Keratinocyte (primary cell): ENCODE results near the gene ITPR2. TPM values are rescaled to one million over a fixed set of nuclear protein-coding genes. Genes with fewer than 3 reads are reported as not detected.

ENCODE experiments used
- DNase-seq: peaks from one replicate; pipeline ENCODE4 v3.0.0-alpha.2; 2011; ENCODE audit warnings: low read depth, missing footprints, low spot score
- FAIRE-seq: peaks from 2 replicates; lab custom pipeline; 2011; peaks lifted over from hg19 to GRCh38; lab: Jason Lieb, UNC
- H2AFZ ChIP-seq: 2 replicates; pipeline ENCODE4 v1.6.0; 2012; ENCODE audit warnings: low read length, control low read depth, inconsistent platforms; ENCODE audit not compliant: control insufficient read depth
- H3K27ac ChIP-seq: 2 replicates; pipeline ENCODE4 v1.5.1; 2011; ENCODE audit warnings: low read length; ENCODE audit not compliant: control insufficient read depth, insufficient read depth
- H3K27me3 ChIP-seq: 3 replicates; pipeline ENCODE4 v1.6.0; 2011; ENCODE audit warnings: low read length; ENCODE audit not compliant: control insufficient read depth, insufficient read depth; ENCODE audit errors: extremely low read depth
- H3K36me3 ChIP-seq, 2 experiments: 2 replicates in 1 of 2; 3 replicates in 1 of 2; pipeline ENCODE4 v1.5.1; 2011; ENCODE audit warnings: low read length in 2 of 2, mild to moderate bottlenecking in 1 of 2; ENCODE audit not compliant: control insufficient read depth in 2 of 2, insufficient read depth in 2 of 2; ENCODE audit errors: extremely low read depth in 1 of 2
- H3K4me1 ChIP-seq: 3 replicates; pipeline ENCODE4 v1.5.1; 2011; ENCODE audit warnings: low read length; ENCODE audit not compliant: control insufficient read depth, insufficient read depth; ENCODE audit errors: extremely low read depth
- H3K4me2 ChIP-seq: 3 replicates; pipeline ENCODE4 v1.6.0; 2011; ENCODE audit warnings: low read depth, low read length; ENCODE audit not compliant: control insufficient read depth, insufficient read depth; ENCODE audit errors: extremely low read depth
- H3K4me3 ChIP-seq, 3 experiments: fragments of 200-600 bp in 1 of 3; sonication (generic) in 1 of 3; 2 replicates in 2 of 3; 3 replicates in 1 of 3; pipeline ENCODE4 v1.5.1; 2011 to 2016; ENCODE audit warnings: low read length in 3 of 3, mild to moderate bottlenecking in 3 of 3, control low read depth in 2 of 3, inconsistent platforms in 1 of 3, low read depth in 1 of 3, mixed read lengths in 1 of 3, mixed run types in 1 of 3, moderate library complexity in 1 of 3; ENCODE audit not compliant: control insufficient read depth in 2 of 3, insufficient read depth in 2 of 3; ENCODE audit errors: extremely low read depth in 1 of 3
- H3K79me2 ChIP-seq: 2 replicates; pipeline ENCODE4 v1.6.0; 2012; ENCODE audit warnings: low read length; ENCODE audit not compliant: control insufficient read depth, insufficient read depth
- H3K9ac ChIP-seq: 3 replicates; pipeline ENCODE4 v1.6.0; 2011; ENCODE audit warnings: low read length; ENCODE audit not compliant: control insufficient read depth, insufficient read depth; ENCODE audit errors: extremely low read depth
- H3K9me1 ChIP-seq: 3 replicates; pipeline ENCODE4 v1.6.0; 2011; ENCODE audit warnings: low read length; ENCODE audit not compliant: control insufficient read depth, insufficient read depth; ENCODE audit errors: extremely low read depth
- H3K9me3 ChIP-seq: 2 replicates; pipeline ENCODE4 v1.5.1; 2012; ENCODE audit warnings: low read depth, low read length; ENCODE audit not compliant: control insufficient read depth
- H4K20me1 ChIP-seq: 3 replicates; pipeline ENCODE4 v1.6.0; 2011; ENCODE audit warnings: low read length; ENCODE audit not compliant: control insufficient read depth, insufficient read depth; ENCODE audit errors: extremely low read depth
- CTCF ChIP-seq, 3 experiments: IDR thresholded peaks in 1 of 3; conservative IDR thresholded peaks in 1 of 3; optimal IDR thresholded peaks in 1 of 3; 2 replicates in 2 of 3; 3 replicates in 1 of 3; pipeline versions ENCODE3 to v1.5.1; 2011; ENCODE audit warnings: low read length in 3 of 3, mild to moderate bottlenecking in 3 of 3, moderate library complexity in 2 of 3, control low read depth in 1 of 3, inconsistent platforms in 1 of 3; ENCODE audit not compliant: insufficient read depth in 2 of 3; ENCODE audit errors: extremely low read depth in 1 of 3
- EZH2 ChIP-seq: IDR thresholded peaks from one replicate; pipeline ENCODE4 v1.6.1; 2012; ENCODE audit warnings: inconsistent platforms, mild to moderate bottlenecking, low read length, moderate library complexity
- dilution Hi-C: fragments of 300-500 bp; cut with MboI; formaldehyde crosslinking; loops from one replicate; pipeline ENCODE4 v1.7.0; 2020; ENCODE audit warnings: low sequenced_read_pairs; ENCODE audit not compliant: extremely low pct_ligation_motif_present
- polyA minus RNA-seq, 3 experiments: library from RNA; depleted of rRNA, polyadenylated mRNA; stranded (reverse); fragments of >200 nt; gene quantifications; 1 replicate in 1 of 3; 2 replicates in 1 of 3; 3 replicates in 1 of 3; pipeline ENCODE4 v1.2.3, GENCODE V29; 2011
- polyA plus RNA-seq, 5 experiments: library from polyadenylated mRNA; depleted of rRNA in 3 of 5; stranded (reverse) in 3 of 5; stranded (forward) in 1 of 5; unstranded in 1 of 5; fragments of >200 nt; gene quantifications; 1 replicate in 1 of 5; 2 replicates in 3 of 5; 3 replicates in 1 of 5; pipeline versions ENCODE4 v1.2.1 to v1.2.3, GENCODE V29; 2011 to 2012; ENCODE audit warnings: missing spikeins in 2 of 5, low read depth in 1 of 5, low replicate concordance in 1 of 5

The ITPR2 gene
- polyA plus RNA-seq = 6.3 to 7.6 TPM (median 7.3 TPM) in 3 replicates
- polyA plus RNA-seq (2011; ENCODE audit: low read depth) = 17.7 TPM
- polyA plus RNA-seq (2011; cell fraction: cytosol; rRNA removed) = 2.1 and 3.5 TPM in 2 replicates
- 12.7 and 15.0 TPM in 2 replicates for polyA plus RNA-seq (2011; cell fraction: nucleus; rRNA removed)
- 2.8 and 7.5 TPM in 2 replicates for polyA plus RNA-seq (2012; ENCODE audit: low replicate concordance)
- 8.8 to 48.7 TPM (median 25.2 TPM) in 3 replicates for polyA minus RNA-seq
- 6.1 TPM for polyA minus RNA-seq (2011; cell fraction: cytosol; rRNA and poly(A)+ RNA removed)
- 43.1 and 89.3 TPM in 2 replicates for polyA minus RNA-seq (2011; cell fraction: nucleus; rRNA and poly(A)+ RNA removed)

- no peak for TF ChIP-seq EZH2
- TF ChIP-seq CTCF (optimal IDR thresholded peaks at IDR 0.05 in 1 of 3, IDR thresholded peaks at IDR 0.05 in 1 of 3, conservative IDR thresholded peaks at IDR 0.05 in 1 of 3; ENCODE audit: extremely low read depth in 1 of 3, insufficient read depth in 2 of 3, low read length in 3 of 3) = peak in 1 of 3 experiments; percentile 55
- H4K20me1 ChIP-seq = no peaks in the 10 kb centered on the region
- peak within 1 kb of the TSS; percentile 98 for H2AFZ ChIP-seq
- dilution Hi-C loops = no loop called here
- peaks cover 22% of the 10 kb centered on the region for H3K4me1 ChIP-seq
- peak within 1 kb of the TSS; percentile 94 for H3K9ac ChIP-seq
- no peak for FAIRE-seq
- no peaks in the 10 kb centered on the region for H3K36me3 ChIP-seq
- peaks cover 27% of the 10 kb centered on the region for H3K79me2 ChIP-seq
- peak within 1 kb of the TSS; percentile 94 for H3K27ac ChIP-seq
- H3K9me1 ChIP-seq = no peaks in the 10 kb centered on the region
- peak within 1 kb of the TSS; percentile 85 to 95 (median 90) for H3K4me3 ChIP-seq
- no peak for DNase-seq
- H3K4me2 ChIP-seq = peak within 1 kb of the TSS; percentile 99
- no peaks in the 10 kb centered on the region for H3K27me3 ChIP-seq
- H3K9me3 ChIP-seq = no peaks in the 10 kb centered on the region
These were observed at the start of gene ITPR2 for GRCh38 chr12:26832822-26833742. ITPR2 (minus strand) TSS chr12:26833194; CDS start chr12:26832781, 413 bp downstream.

- no peaks in the 10 kb centered on the region for H3K27me3 ChIP-seq
- TF ChIP-seq EZH2 (no peak), CTCF (optimal IDR thresholded peaks at IDR 0.05 in 1 of 3, IDR thresholded peaks at IDR 0.05 in 1 of 3, conservative IDR thresholded peaks at IDR 0.05 in 1 of 3; ENCODE audit: extremely low read depth in 1 of 3, insufficient read depth in 2 of 3, low read length in 3 of 3) (no peak)
- FAIRE-seq = no peak
- no peaks in the 10 kb centered on the region for H3K36me3 ChIP-seq
- dilution Hi-C loops = no loop called here
- peaks cover 2% of the 10 kb centered on the region for H3K9me1 ChIP-seq
- H3K4me3 ChIP-seq = no peak overlapping the region
- no peak overlapping the region for H3K27ac ChIP-seq
- H4K20me1 ChIP-seq = no peaks in the 10 kb centered on the region
- no peaks in the 10 kb centered on the region for H3K79me2 ChIP-seq
- H3K4me1 ChIP-seq = peaks cover 4% of the 10 kb centered on the region
- H2AFZ ChIP-seq = no peak overlapping the region
- no peak overlapping the region for H3K9ac ChIP-seq
- no peak overlapping the region for H3K4me2 ChIP-seq
- H3K9me3 ChIP-seq = no peaks in the 10 kb centered on the region
- DNase-seq = no peak
These were observed 47.6 kb upstream of the ITPR2 start for GRCh38 chr12:26880625-26881024.
